HCT116 (cell line): ENCODE data around the gene SULT1A2. TPM values are rescaled to one million over a fixed set of nuclear protein-coding genes. Genes with fewer than 3 reads are reported as not detected.

ENCODE experiments used
- ATAC-seq: fragments of 200-7000 bp; cut with Tn5 transposase; 2 replicates; pipeline ENCODE4 v1.9.1; 2020; ENCODE audit warnings: mild to moderate bottlenecking, moderate library complexity
- BruUV-seq: library from RNA; stranded (reverse); fragments of 400-500 nt; replicated peaks from 2 replicates; lab custom pipeline; 2021; lab: Mats Ljungman, UMichigan
- CTCF ChIA-PET: fragments of 300-600 bp; sonication (Branson Sonifier 250); formaldehyde crosslinking; loops from one replicate; lab custom pipeline; 2021; ENCODE audit warnings: antibody characterized with exemption; lab: Charles Lee
- POLR2A ChIA-PET: fragments of 300-600, 350-600 bp; sonication (Branson Sonifier 250); formaldehyde crosslinking; loops from one replicate; lab custom pipeline; 2021; ENCODE audit warnings: antibody characterized with exemption; lab: Charles Lee
- RAD21 ChIA-PET, 2 experiments: fragments of 300-600 bp; sonication (Branson Sonifier 250); formaldehyde crosslinking; loops; one replicate each; lab custom pipeline; 2023; ENCODE audit warnings: low total read pairs in 2 of 2; ENCODE audit not compliant: uncharacterized antibody in 2 of 2, unreplicated experiment in 2 of 2, low non-redundant PET in 1 of 2; lab: Charles Lee
- DNase-seq: peaks from one replicate; pipeline ENCODE4 v3.0.0-alpha.2; 2010; ENCODE audit warnings: low read depth, low spot score
- H2AFZ ChIP-seq: fragments of 200-600 bp; shearing (Covaris generic), sonication (generic); 2 replicates; pipeline ENCODE4 v1.6.1; 2017; ENCODE audit warnings: low read depth, mixed run types, mixed read lengths, antibody characterized with exemption, low read length; ENCODE audit not compliant: poor library complexity, severe bottlenecking
- H3K27ac ChIP-seq: 2 replicates; pipeline ENCODE4 v1.5.1; 2012; ENCODE audit warnings: low read depth, low read length
- H3K27me3 ChIP-seq: fragments of 200-600 bp; sonication (generic); 2 replicates; pipeline ENCODE4 v1.6.1; 2016; ENCODE audit warnings: mixed run types, low read length, mixed read lengths; ENCODE audit not compliant: insufficient read depth
- H3K36me3 ChIP-seq, 2 experiments: fragments of 200-500 bp in 1 of 2; fragments of 200-600 bp in 1 of 2; sonication (Bioruptor generic) in 1 of 2; sonication (generic) in 1 of 2; 2 replicates each; pipeline versions ENCODE4 v1.5.1 to v1.6.1; 2014 to 2016; ENCODE audit warnings: low read length in 2 of 2, inconsistent platforms in 1 of 2, mixed read lengths in 1 of 2, mixed run types in 1 of 2; ENCODE audit not compliant: insufficient read depth in 2 of 2, control insufficient read depth in 1 of 2
- H3K4me1 ChIP-seq, 2 experiments: fragments of 200-600 bp in 1 of 2; sonication (generic) in 1 of 2; 2 replicates each; pipeline versions ENCODE4 v1.5.1 to v1.6.1; 2012 to 2017; ENCODE audit warnings: low read length in 2 of 2, inconsistent platforms in 1 of 2, mild to moderate bottlenecking in 1 of 2, mixed read lengths in 1 of 2, mixed run types in 1 of 2, moderate library complexity in 1 of 2; ENCODE audit not compliant: insufficient read depth in 2 of 2, control insufficient read depth in 1 of 2
- H3K4me2 ChIP-seq: fragments of 200-600 bp; sonication (generic); 2 replicates; pipeline ENCODE4 v1.6.1; 2017; ENCODE audit warnings: mixed run types, low read length, mixed read lengths
- H3K4me3 ChIP-seq, 2 experiments: fragments of 200-600 bp in 1 of 2; sonication (generic) in 1 of 2; replicated peaks in 1 of 2; 2 replicates each; pipeline ENCODE4 v1.5.1; 2011 to 2016; ENCODE audit warnings: low read length in 2 of 2, control low read depth in 1 of 2, low read depth in 1 of 2, mild to moderate bottlenecking in 1 of 2, mixed read lengths in 1 of 2, mixed run types in 1 of 2
- H3K79me2 ChIP-seq: fragments of 200-600 bp; sonication (generic); 2 replicates; pipeline ENCODE4 v1.6.1; 2017; ENCODE audit warnings: mild to moderate bottlenecking, mixed run types, low read length, moderate library complexity, mixed read lengths; ENCODE audit not compliant: insufficient read depth
- H3K9ac ChIP-seq: fragments of 200-600 bp; sonication (generic); 2 replicates; pipeline ENCODE4 v1.6.1; 2016; ENCODE audit warnings: low read length, mixed read lengths
- H3K9me2 ChIP-seq: fragments of 200-600 bp; sonication (generic), shearing (Covaris generic); 2 replicates; pipeline ENCODE4 v1.6.1; 2017; ENCODE audit warnings: mixed run types, mild to moderate bottlenecking, moderate library complexity; ENCODE audit not compliant: insufficient read depth
- H3K9me3 ChIP-seq, 2 experiments: fragments of 200-500 bp in 1 of 2; fragments of 200-600 bp in 1 of 2; sonication (Bioruptor generic) in 1 of 2; sonication (generic) in 1 of 2; 2 replicates each; pipeline ENCODE4 v1.6.1; 2014 to 2017; ENCODE audit warnings: low read length in 2 of 2, mixed read lengths in 2 of 2, inconsistent platforms in 1 of 2, low read depth in 1 of 2, mild to moderate bottlenecking in 1 of 2, mixed run types in 1 of 2, moderate library complexity in 1 of 2; ENCODE audit not compliant: control insufficient read depth in 1 of 2, insufficient read depth in 1 of 2
- H4K20me1 ChIP-seq: fragments of 200-600 bp; sonication (generic), shearing (Covaris generic); 2 replicates; pipeline ENCODE4 v1.6.1; 2017; ENCODE audit warnings: mixed run types, mild to moderate bottlenecking, moderate library complexity; ENCODE audit not compliant: insufficient read depth
- ATF3 ChIP-seq: IDR thresholded peaks from 2 replicates; pipeline ENCODE4 v1.6.1; 2012
- CBX3 ChIP-seq: IDR thresholded peaks from 2 replicates; pipeline ENCODE4 v1.6.1; 2012; ENCODE audit warnings: low read depth
- CTCF ChIP-seq, 3 experiments: fragments of 200-600 bp in 1 of 3; sonication (generic) in 1 of 3; IDR thresholded peaks in 2 of 3; conservative IDR thresholded peaks in 1 of 3; 2 replicates each; pipeline ENCODE4 v1.5.1; 2012 to 2017; ENCODE audit warnings: low read depth in 2 of 3, low read length in 2 of 3, antibody characterized with exemption in 1 of 3, borderline replicate concordance in 1 of 3, control low read depth in 1 of 3, mild to moderate bottlenecking in 1 of 3, mixed read lengths in 1 of 3, mixed run types in 1 of 3, moderate library complexity in 1 of 3; ENCODE audit not compliant: insufficient read depth in 1 of 3
- EGR1 ChIP-seq: IDR thresholded peaks from 2 replicates; pipeline ENCODE4 v1.6.1; 2012; ENCODE audit warnings: low read depth
- EZH2 ChIP-seq: fragments of 200-600 bp; sonication (generic); IDR thresholded peaks from 2 replicates; pipeline ENCODE4 v1.6.1; 2017; ENCODE audit warnings: antibody characterized with exemption, mixed run types
- FOSL1 ChIP-seq: IDR thresholded peaks from 2 replicates; pipeline ENCODE4 v1.6.1; 2012; ENCODE audit warnings: low read depth
- POLR2AphosphoS5 ChIP-seq: IDR thresholded peaks from 2 replicates; pipeline ENCODE4 v1.6.1; 2011; ENCODE audit warnings: mild to moderate bottlenecking, low read depth, low read length, moderate library complexity
- RAD21 ChIP-seq: IDR thresholded peaks from 2 replicates; pipeline ENCODE4 v1.6.1; 2012; ENCODE audit warnings: low read depth, mild to moderate bottlenecking
- TCF7L2 ChIP-seq: IDR thresholded peaks from 2 replicates; pipeline ENCODE4 v1.7.0; 2011; ENCODE audit warnings: borderline replicate concordance, inconsistent platforms; ENCODE audit not compliant: insufficient read depth, insufficient read length; ENCODE audit errors: extremely low read depth
- ZBTB33 ChIP-seq: IDR thresholded peaks from 2 replicates; pipeline ENCODE4 v1.6.1; 2011; ENCODE audit warnings: mild to moderate bottlenecking, low read length, moderate library complexity; ENCODE audit not compliant: insufficient replicate concordance; ENCODE audit errors: extremely low read depth
- ZFX ChIP-seq: fragments of 450-650 bp; IDR thresholded peaks from 2 replicates; pipeline ENCODE4 v1.6.1; 2017
- intact Hi-C: fragments of 100-400 bp; cut with micrococcal nuclease; formaldehyde crosslinking; loops from 2 replicates; pipeline ENCODE4 v1.10.0; 2022
- total RNA-seq: library from RNA; stranded (reverse); gene quantifications from one replicate; pipeline ENCODE4 v1.2.1, GENCODE V29; 2021; ENCODE audit not compliant: unreplicated experiment

SULT1A2 gene
- total RNA-seq, 1 experiment from 2014 or later: 1.9 TPM

- TF ChIP-seq ZBTB33 (no peak), CTCF (IDR thresholded peaks at IDR 0.05 in 2 of 3, conservative IDR thresholded peaks at IDR 0.05 in 1 of 3; ENCODE audit: borderline replicate concordance in 1 of 3, insufficient read depth in 1 of 3, low read depth in 2 of 3, low read length in 2 of 3) (no peak), EZH2 (no peak), RAD21 (no peak), FOSL1 (no peak)
These were observed 6.2 kb downstream of the SULT1A2 start (continued) for GRCh38 chr16:28590384-28591340.

GRCh38 chr16:28589930-28590329 is 6.9 kb downstream of the SULT1A2 start:
- ChIA-PET CTCF (no interaction called here), RAD21 (no interaction called here), POLR2A (no interaction called here)
- H3K9me2 ChIP-seq: no peaks in the 10 kb centered on the region
- H4K20me1 ChIP-seq: no peaks in the 10 kb centered on the region
- intact Hi-C loops: no loop called here
- no peak overlapping the region for H3K4me3 ChIP-seq
- no peak overlapping the region for H2AFZ ChIP-seq
- TF ChIP-seq ATF3 (no peak), POLR2AphosphoS5 (no peak), EGR1 (no peak), TCF7L2 (no peak), ZFX (no peak), EZH2 (no peak), CBX3 (no peak)
- DNase-seq: no peak
- no peak overlapping the region for H3K9ac ChIP-seq
- H3K27ac ChIP-seq: no peak overlapping the region
- H3K79me2 ChIP-seq: no peaks in the 10 kb centered on the region
- H3K27me3 ChIP-seq: no peaks in the 10 kb centered on the region
- no peak for ATAC-seq
- H3K36me3 ChIP-seq: peaks cover 0 to 3% of the 10 kb centered on the region in 2 experiments; a peak in 1 of 4 replicates
- H3K4me2 ChIP-seq: no peak overlapping the region
- peaks cover 0 to 8% of the 10 kb centered on the region in 2 experiments; a peak in 2 of 4 replicates for H3K4me1 ChIP-seq
- no peaks in the 10 kb centered on the region for H3K9me3 ChIP-seq
- no TSS peak for BruUV-seq
